GM18505 (cell line): ENCODE results near the gene CYGB.
"Not testable (repeated sequence)": the region's sequence is repeated elsewhere in the genome, so short reads cannot be mapped to it uniquely, and the experiment has no call there.

Experiments used
- ATAC-seq: cut with Tn5 transposase; IDR thresholded peaks from one replicate; pipeline ENCODE4 v1.9.1; 2021; ENCODE audit not compliant: unreplicated experiment
- POLR2A ChIP-seq: IDR thresholded peaks from 4 replicates; pipeline ENCODE4 v1.6.1; 2011; ENCODE audit warnings: borderline replicate concordance; ENCODE audit not compliant: insufficient read depth, insufficient read length; ENCODE audit errors: extremely low read depth

The CYGB gene

GRCh38 chr17:76510831-76511244 lies 26.7 kb downstream of the CYGB start:
- ATAC-seq, result no peak
- TF ChIP-seq POLR2A, result no peak

- not testable (repeated sequence) for ATAC-seq
Measured at GRCh38 chr17:76508472-76509063, 28.9 kb downstream of the CYGB start.

- peak; percentile 56 for ATAC-seq
- TF ChIP-seq POLR2A, result no peak
Measured at GRCh38 chr17:76506408-76507345, 30.8 kb downstream of the CYGB start.

- ATAC-seq, result no peak
- no peak for TF ChIP-seq POLR2A
Measured at GRCh38 chr17:76504117-76504516, 33.4 kb downstream of the CYGB start.

GRCh38 chr17:76502341-76503211 lies 34.9 kb downstream of the CYGB start:
- no peak for TF ChIP-seq POLR2A

GRCh38 chr17:76501827-76502307 lies 35.6 kb downstream of the CYGB start:
- no peak for TF ChIP-seq POLR2A
- ATAC-seq, result no peak

More at GRCh38 chr17:76502341-76503211, 34.9 kb downstream of the CYGB start:
- no peak for ATAC-seq

- ATAC-seq, result peak; percentile 68
- peak; percentile 88 for TF ChIP-seq POLR2A
Measured at GRCh38 chr17:76501018-76501826, 36.3 kb downstream of the CYGB start, which contains the start of gene RHBDF2. RHBDF2 (minus strand) TSS chr17:76501423; CDS start chr17:76481524, 19,899 bp downstream.

GRCh38 chr17:76500747-76501017 lies 36.8 kb downstream of the CYGB start:
- no peak for TF ChIP-seq POLR2A
- ATAC-seq, result peak; percentile 7

- TF ChIP-seq POLR2A, result no peak
- no peak for ATAC-seq
Measured at GRCh38 chr17:76500074-76500746, 37.3 kb downstream of the CYGB start.

GRCh38 chr17:76499267-76499667 lies 38.2 kb downstream of the CYGB start:
- ATAC-seq, result no peak
- peak; percentile 32 for TF ChIP-seq POLR2A

GRCh38 chr17:76498876-76499251 lies 38.6 kb downstream of the CYGB start:
- peak; percentile 25 for TF ChIP-seq POLR2A
- no peak for ATAC-seq
